GM21360 (cell line): ENCODE data around the gene PTPRK.

Experiments used
- ATAC-seq: cut with Tn5 transposase; IDR thresholded peaks from one replicate; pipeline ENCODE4 v1.9.1; 2021; ENCODE audit warnings: mild to moderate bottlenecking, moderate library complexity; ENCODE audit not compliant: unreplicated experiment

The PTPRK gene

DNA sequence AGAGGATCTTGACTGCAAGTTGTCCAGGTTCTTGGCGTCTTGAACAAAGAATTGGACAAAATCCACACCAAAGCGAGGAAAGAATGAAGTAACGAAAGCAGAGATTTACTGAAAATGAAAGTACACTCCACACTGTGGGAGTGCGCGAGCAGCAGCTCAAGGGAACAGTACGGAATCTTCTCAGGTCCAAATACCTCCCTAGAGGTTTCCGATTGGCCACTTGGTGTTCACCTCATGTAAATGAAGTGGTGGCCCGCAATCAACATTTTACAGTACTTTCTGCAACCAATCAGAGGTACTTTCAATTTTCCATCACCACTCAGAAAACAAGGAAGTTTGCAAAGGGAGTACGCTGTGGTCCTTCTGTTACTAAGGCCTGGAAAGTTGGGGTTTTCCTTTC lies 122.4 kb downstream of the PTPRK start:
- ATAC-seq = no peak

- no peak for ATAC-seq
These were observed 124.8 kb downstream of the PTPRK start for GRCh38 chr6:128395596-128395995.

GRCh38 chr6:128395188-128395587 lies 125.2 kb downstream of the PTPRK start:
- ATAC-seq = no peak

GRCh38 chr6:128394167-128394566 lies 126.2 kb downstream of the PTPRK start:
- no peak for ATAC-seq

GRCh38 chr6:128389820-128390534 lies 130.4 kb downstream of the PTPRK start:
- no peak for ATAC-seq

DNA sequence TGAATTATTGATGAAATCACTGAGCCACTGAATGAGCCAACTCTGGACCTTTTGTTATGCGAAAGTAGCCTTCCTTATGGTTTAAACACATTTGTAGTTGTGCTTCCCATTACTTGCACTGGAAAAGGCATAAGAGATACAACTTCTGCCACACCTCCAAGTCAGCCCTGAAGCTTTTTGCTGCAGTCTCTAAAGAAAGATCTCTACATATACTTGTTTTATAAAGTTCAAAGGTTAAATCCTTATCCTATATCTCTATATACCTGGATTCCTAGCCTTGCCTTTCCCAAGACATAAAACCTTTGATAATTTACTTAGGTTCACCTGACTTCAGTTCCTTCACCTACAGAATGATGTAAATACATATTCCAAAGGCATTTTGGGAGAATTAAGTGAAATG lies 132.0 kb downstream of the PTPRK start:
- no peak for ATAC-seq

DNA sequence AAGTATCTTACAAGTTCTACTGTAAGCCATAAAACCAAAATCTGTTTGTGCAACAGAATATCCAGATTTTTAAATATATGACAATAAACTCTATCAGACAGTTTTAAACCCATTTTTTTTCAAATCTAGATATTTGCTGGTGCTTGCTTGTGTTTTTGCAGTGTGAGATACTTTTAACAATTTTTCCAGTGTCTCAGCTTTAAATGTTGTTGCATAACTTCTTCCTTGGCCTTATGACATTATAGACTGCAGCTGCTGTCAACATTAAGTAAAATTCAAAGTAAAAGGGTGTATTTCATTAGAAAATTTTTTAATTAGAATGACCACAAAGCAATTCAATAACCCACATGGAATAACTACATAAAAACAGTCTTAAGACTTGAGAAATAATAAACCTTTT lies 139.5 kb downstream of the PTPRK start:
- ATAC-seq = no peak

DNA sequence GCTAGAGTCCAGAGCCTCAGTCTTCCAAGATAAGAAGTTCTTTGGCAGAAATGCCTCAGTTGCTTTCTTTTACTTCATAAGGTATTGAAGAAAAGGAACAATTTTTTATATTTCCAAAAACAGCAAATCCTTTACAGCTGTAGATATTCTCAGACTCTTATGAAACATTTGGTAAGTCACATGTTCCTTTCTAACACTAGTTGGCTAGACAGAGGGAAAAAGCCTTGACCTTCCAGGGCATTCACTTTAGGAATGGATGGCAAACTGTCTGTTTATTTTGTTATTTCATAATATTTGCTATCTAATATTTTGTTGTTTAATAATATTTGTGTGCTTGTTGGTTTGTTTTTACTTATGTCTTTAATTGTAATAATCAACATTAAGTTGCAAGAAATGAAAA lies 140.8 kb downstream of the PTPRK start:
- no peak for ATAC-seq

GRCh38 chr6:128376952-128377503 lies 143.4 kb downstream of the PTPRK start:
- no peak for ATAC-seq

DNA sequence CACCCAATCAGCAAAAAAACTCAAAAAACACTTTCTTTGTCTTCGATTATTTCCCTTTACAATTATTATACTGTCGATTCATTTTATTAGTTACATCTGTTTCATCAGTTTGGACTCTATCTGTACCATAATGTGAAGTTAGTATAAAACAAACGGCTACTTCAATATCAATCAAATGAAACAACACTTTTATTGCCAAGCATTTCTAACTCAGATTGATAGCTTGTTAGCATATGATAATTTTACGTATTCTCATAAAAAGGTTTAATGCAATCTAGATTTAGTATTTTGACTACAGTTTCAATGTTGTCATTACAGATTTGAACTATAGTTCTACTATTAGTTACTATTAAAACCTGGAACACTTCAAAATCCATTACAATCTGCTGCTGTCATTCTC lies 149.3 kb downstream of the PTPRK start:
- ATAC-seq = no peak

- ATAC-seq = no peak
These were observed 150.3 kb downstream of the PTPRK start for GRCh38 chr6:128370072-128370471.

DNA sequence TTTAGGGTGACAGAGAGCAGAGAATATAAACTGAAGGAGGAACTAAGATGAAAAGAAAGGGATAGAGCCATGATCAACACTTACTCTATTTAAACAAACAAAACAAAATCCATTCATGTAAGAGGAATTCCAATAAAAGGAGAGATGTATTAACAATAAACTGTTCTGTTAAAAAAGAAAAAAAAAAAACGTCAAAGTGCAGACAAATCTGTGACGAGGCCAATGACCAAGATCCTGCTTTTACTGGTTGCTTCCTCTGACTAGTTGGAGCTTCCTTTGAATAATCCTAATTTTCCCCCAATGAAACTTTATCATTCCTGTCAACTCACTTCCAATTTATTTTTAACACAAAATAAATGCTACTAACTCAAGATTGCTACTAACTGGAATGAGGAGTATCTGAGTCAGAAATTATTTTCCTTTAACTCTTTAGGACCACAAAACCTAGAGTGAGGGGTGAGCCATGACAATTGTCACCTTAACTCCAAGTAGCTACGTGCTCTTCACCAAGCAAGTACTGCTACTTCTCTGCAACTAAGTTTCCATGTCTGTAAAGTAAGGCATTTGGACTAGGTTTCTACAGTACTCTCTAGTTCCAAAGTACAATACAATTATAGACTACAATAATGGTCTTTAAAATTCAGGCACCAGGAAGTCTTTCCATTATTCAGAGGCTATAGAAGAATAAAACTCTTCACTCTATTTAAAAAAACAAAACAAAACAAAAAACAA lies 152.0 kb downstream of the PTPRK start:
- no peak for ATAC-seq

- ATAC-seq = no peak
These were observed 153.0 kb downstream of the PTPRK start for GRCh38 chr6:128367437-128367836.

DNA sequence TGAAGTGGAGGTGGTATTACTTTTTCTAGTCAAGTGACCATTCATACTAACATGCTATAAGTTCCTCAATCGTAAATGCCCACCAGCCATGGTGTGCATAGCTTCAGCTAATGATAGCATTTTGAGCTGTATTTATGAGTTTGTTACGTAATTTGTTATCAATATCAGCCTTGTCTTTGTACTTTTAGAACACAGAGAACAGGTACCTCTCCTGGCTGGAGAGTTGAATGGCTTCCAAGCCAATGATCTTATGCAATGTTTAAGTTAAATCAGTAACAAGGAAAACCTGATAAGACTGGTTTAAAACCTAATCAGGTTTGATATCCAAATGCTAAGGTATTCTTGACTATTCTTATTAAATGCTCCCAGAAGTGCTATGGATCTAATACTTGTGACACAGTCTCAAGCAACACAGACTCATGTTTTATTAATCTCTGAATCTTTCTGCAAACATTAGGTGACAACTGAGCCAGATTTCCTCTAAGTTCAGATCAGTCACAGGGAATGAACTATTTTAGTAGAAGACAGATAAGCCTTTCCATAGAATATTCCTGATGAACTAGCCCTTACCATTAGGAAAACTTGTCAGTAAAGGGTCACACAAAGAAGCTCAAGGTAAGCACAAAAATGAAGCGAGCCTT lies 154.8 kb downstream of the PTPRK start:
- ATAC-seq = no peak

- no peak for ATAC-seq
These were observed 155.5 kb downstream of the PTPRK start for GRCh38 chr6:128364766-128365519.

DNA sequence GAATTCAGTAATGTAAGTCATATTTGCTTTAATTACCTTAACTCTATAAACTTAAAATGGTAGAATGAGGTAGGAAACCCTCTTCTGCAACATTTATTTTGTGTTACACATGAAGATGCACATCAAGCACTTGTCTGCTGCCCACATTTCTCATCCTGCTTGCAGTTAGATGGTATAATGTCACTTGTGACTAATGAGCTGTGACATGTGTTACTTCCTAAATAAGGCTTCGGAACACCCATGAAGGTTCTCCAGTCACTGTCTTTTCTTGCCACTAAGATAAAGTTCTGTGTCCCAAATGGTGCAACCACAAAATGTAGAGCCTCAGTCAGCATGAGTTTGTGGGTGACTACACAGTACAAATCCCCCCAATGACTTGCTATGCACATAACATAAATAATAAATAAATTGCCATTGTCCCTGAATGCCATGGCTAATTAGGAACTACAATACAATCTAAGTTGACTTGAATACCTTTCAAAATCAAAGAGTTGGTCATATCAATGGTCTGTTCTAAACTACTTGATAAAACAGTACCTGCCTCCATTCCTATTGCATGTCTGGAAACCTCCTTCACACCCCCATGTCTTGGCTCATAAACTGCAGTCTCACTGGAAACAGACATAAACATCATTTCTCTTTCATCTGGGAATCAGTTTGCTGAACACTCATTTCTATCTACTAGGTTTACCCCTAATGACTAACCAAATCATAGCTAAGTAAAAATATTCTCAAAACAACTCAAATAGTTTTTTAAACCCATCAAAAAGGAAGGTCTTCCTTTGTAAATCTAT lies 157.2 kb downstream of the PTPRK start:
- ATAC-seq = no peak

GRCh38 chr6:128361378-128361777 lies 159.0 kb downstream of the PTPRK start:
- no peak for ATAC-seq

GRCh38 chr6:128358244-128358776 lies 162.1 kb downstream of the PTPRK start:
- ATAC-seq = no peak

DNA sequence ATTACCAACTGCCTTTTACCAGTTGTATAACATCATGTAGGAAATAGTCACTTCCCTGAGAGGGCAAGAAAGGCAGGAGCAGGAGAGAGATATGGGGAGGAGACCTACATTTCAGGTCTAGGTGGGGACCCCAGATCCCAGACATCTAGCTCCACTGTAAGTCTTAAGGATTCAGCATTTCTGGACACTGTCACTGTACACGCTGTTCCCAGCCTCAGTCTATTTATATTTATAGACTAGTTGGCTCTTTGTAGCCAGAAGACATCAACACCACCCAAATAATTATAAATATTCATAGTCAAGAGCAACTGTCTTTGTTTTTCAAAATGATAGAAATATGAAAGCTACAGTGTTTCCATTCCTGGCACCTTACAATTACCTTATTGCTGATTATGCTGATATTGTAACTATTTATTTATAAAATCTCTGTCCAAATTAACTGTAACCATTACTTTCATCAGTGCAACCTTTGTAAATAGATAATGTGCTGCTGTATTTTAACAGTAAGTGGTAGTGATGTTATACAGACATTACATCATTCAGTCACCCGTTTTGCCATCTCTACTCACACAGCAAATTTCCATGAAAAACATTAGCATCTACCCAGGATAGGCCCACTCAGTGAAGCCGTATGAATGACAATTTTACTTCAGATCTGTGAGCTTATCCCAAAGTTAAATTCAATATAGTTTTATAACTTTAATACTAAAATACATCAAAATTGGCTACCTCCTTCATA lies 162.8 kb downstream of the PTPRK start:
- ATAC-seq = no peak
